Subcutaneous adipose tissue (tissue), 4 donors: ENCODE data around the gene COL18A1. TPM values are rescaled to one million over a fixed set of nuclear protein-coding genes. Genes with fewer than 3 reads are reported as not detected.

Source experiments
- CTCF ChIP-seq: fragments of 450-650 bp; IDR thresholded peaks from one replicate; pipeline ENCODE4 v1.5.1; 2016; ENCODE audit warnings: low read depth, mild to moderate bottlenecking, control low read depth, antibody characterized with exemption, moderate library complexity
- total RNA-seq, 4 donors: library from RNA; depleted of rRNA; stranded (reverse); fragments of >200 nt; gene quantifications; one replicate each; pipeline ENCODE4 v1.1.0, GENCODE V29; 2016

The COL18A1 gene
- total RNA-seq, 4 donors from 2014 or later, result 33.4 to 102 (median 66.7) TPM

- TF ChIP-seq CTCF, result no peak
These were observed 22.9 kb upstream of the COL18A1 start for GRCh38 chr21:45381865-45382696.

- no peak for TF ChIP-seq CTCF
These were observed 22.3 kb upstream of the COL18A1 start for GRCh38 chr21:45382697-45382997.

GRCh38 chr21:45383111-45383614, 21.8 kb upstream of the COL18A1 start:
- TF ChIP-seq CTCF, result no peak

- TF ChIP-seq CTCF, result no peak
These were observed 21.3 kb upstream of the COL18A1 start for GRCh38 chr21:45383615-45384201.

GRCh38 chr21:45384656-45385548, 20.1 kb upstream of the COL18A1 start:
- TF ChIP-seq CTCF, result no peak

- no peak for TF ChIP-seq CTCF
These were observed 19.4 kb upstream of the COL18A1 start for GRCh38 chr21:45385549-45386050.
